H9 (cell line): ENCODE data around the gene EGFR. TPM values are rescaled to one million over a fixed set of nuclear protein-coding genes. Genes with fewer than 3 reads are reported as not detected.

Source experiments
- DNase-seq: peaks from one replicate; pipeline ENCODE4 v3.0.0-alpha.2; 2017
- H2AFZ ChIP-seq: one replicate; pipeline ENCODE4 v1.6.1; 2013; ENCODE audit warnings: mild to moderate bottlenecking, low read length, control low read depth, moderate library complexity
- H2AK5ac ChIP-seq: 2 replicates; pipeline ENCODE4 v1.6.1; 2013; ENCODE audit warnings: low read length, control low read depth, mixed read lengths; ENCODE audit not compliant: insufficient read length
- H2BK120ac ChIP-seq: one replicate; pipeline ENCODE4 v1.6.1; 2013; ENCODE audit warnings: low read depth, mild to moderate bottlenecking, low read length, control low read depth, inconsistent platforms; ENCODE audit not compliant: poor library complexity, severe bottlenecking
- H2BK12ac ChIP-seq: 2 replicates; pipeline ENCODE4 v1.6.1; 2013; ENCODE audit warnings: low read length, control low read depth, mixed read lengths, low read depth; ENCODE audit not compliant: insufficient read length
- H2BK15ac ChIP-seq: 2 replicates; pipeline ENCODE4 v1.6.1; 2013; ENCODE audit warnings: low read depth, low read length, control low read depth
- H2BK20ac ChIP-seq: one replicate; pipeline ENCODE4 v1.6.1; 2013; ENCODE audit warnings: low read depth, mild to moderate bottlenecking, low read length, control low read depth, inconsistent platforms; ENCODE audit not compliant: poor library complexity, severe bottlenecking
- H2BK5ac ChIP-seq: 2 replicates; pipeline ENCODE4 v1.6.1; 2013; ENCODE audit warnings: low read length, control low read depth, mixed read lengths; ENCODE audit not compliant: insufficient read length
- H3K14ac ChIP-seq: 2 replicates; pipeline ENCODE4 v1.6.1; 2013; ENCODE audit warnings: low read length, control low read depth; ENCODE audit not compliant: insufficient read depth
- H3K18ac ChIP-seq: 2 replicates; pipeline ENCODE4 v1.6.1; 2013; ENCODE audit warnings: low read depth, mild to moderate bottlenecking, mixed read lengths, low read length, control low read depth; ENCODE audit not compliant: insufficient read length
- H3K23ac ChIP-seq: 2 replicates; pipeline ENCODE4 v1.6.1; 2013; ENCODE audit warnings: low read length, control low read depth, mixed read lengths, low read depth; ENCODE audit not compliant: insufficient read length
- H3K23me2 ChIP-seq: 2 replicates; pipeline ENCODE4 v1.6.1; 2013; ENCODE audit warnings: low read depth, mild to moderate bottlenecking, mixed read lengths, low read length, control low read depth; ENCODE audit not compliant: insufficient read length, poor library complexity, severe bottlenecking
- H3K27ac ChIP-seq: 2 replicates; pipeline ENCODE4 v1.5.1; 2013; ENCODE audit warnings: low read length, control low read depth, mixed read lengths, low read depth; ENCODE audit not compliant: insufficient read length
- H3K27me3 ChIP-seq: 2 replicates; pipeline ENCODE4 v1.6.1; 2013; ENCODE audit warnings: low read length, control low read depth, inconsistent platforms; ENCODE audit not compliant: insufficient read depth
- H3K4ac ChIP-seq: 2 replicates; pipeline ENCODE4 v1.6.1; 2013; ENCODE audit warnings: low read depth, mild to moderate bottlenecking, control low read depth, inconsistent platforms, low read length, moderate library complexity
- H3K4me1 ChIP-seq: 2 replicates; pipeline ENCODE4 v1.6.1; 2013; ENCODE audit warnings: low read length, control low read depth, inconsistent platforms; ENCODE audit not compliant: insufficient read depth
- H3K4me2 ChIP-seq: 2 replicates; pipeline ENCODE4 v1.6.1; 2013; ENCODE audit warnings: low read length, control low read depth, mixed read lengths; ENCODE audit not compliant: insufficient read length, insufficient read depth
- H3K56ac ChIP-seq: 2 replicates; pipeline ENCODE4 v1.6.1; 2013; ENCODE audit warnings: low read depth, mild to moderate bottlenecking, mixed read lengths, low read length, control low read depth; ENCODE audit not compliant: insufficient read length
- H3K79me1 ChIP-seq: 2 replicates; pipeline ENCODE4 v1.6.1; 2013; ENCODE audit warnings: low read depth, mild to moderate bottlenecking, moderate library complexity, low read length, control low read depth, inconsistent platforms; ENCODE audit not compliant: insufficient read depth, poor library complexity, severe bottlenecking
- H3K79me2 ChIP-seq: 2 replicates; pipeline ENCODE4 v1.6.1; 2013; ENCODE audit warnings: low read length, control low read depth, inconsistent platforms; ENCODE audit not compliant: insufficient read depth
- H3K9ac ChIP-seq: 2 replicates; pipeline ENCODE4 v1.6.1; 2013; ENCODE audit warnings: low read length, control low read depth, mixed read lengths; ENCODE audit not compliant: insufficient read length; ENCODE audit errors: extremely low read depth
- H3K9me3 ChIP-seq: one replicate; pipeline ENCODE4 v1.6.1; 2013; ENCODE audit warnings: low read depth, low read length, inconsistent platforms; ENCODE audit not compliant: control insufficient read depth
- H3T11ph ChIP-seq: one replicate; pipeline ENCODE4 v1.6.1; 2013; ENCODE audit warnings: mild to moderate bottlenecking, low read length, control low read depth, inconsistent platforms
- H4K20me1 ChIP-seq: one replicate; pipeline ENCODE4 v1.6.1; 2013; ENCODE audit not compliant: control insufficient read depth, insufficient read length, insufficient read depth
- H4K5ac ChIP-seq: 2 replicates; pipeline ENCODE4 v1.6.1; 2013; ENCODE audit warnings: low read depth, mild to moderate bottlenecking, mixed read lengths, low read length, control low read depth; ENCODE audit not compliant: insufficient read length
- H4K8ac ChIP-seq: replicated peaks from 2 replicates; pipeline ENCODE4 v1.6.1; 2013; ENCODE audit warnings: low read length, control low read depth, mixed read lengths, low read depth; ENCODE audit not compliant: insufficient read length
- H4K91ac ChIP-seq: 2 replicates; pipeline ENCODE4 v1.6.1; 2013; ENCODE audit warnings: low read depth, mild to moderate bottlenecking, moderate library complexity, mixed read lengths, low read length, control low read depth; ENCODE audit not compliant: insufficient read length
- H3K27ac Mint-ChIP-seq, 3 experiments: 2 replicates in 2 of 3; 3 replicates in 1 of 3; pipeline ENCODE4 v1.8.0; 2020 to 2021; ENCODE audit warnings: mixed read lengths in 3 of 3, mild to moderate bottlenecking in 1 of 3, moderate library complexity in 1 of 3
- H3K27me3 Mint-ChIP-seq: 2 replicates; pipeline ENCODE4 v1.8.0; 2021; ENCODE audit warnings: low read depth, mild to moderate bottlenecking, moderate library complexity, mixed read lengths
- H3K36me3 Mint-ChIP-seq, 3 experiments: 2 replicates in 2 of 3; 3 replicates in 1 of 3; pipeline ENCODE4 v1.8.0; 2020 to 2021; ENCODE audit warnings: low read depth in 3 of 3, mixed read lengths in 3 of 3; ENCODE audit not compliant: insufficient read depth in 1 of 3
- H3K4me1 Mint-ChIP-seq, 2 experiments: 2 replicates each; pipeline ENCODE4 v1.8.0; 2020; ENCODE audit warnings: mixed read lengths in 2 of 2
- H3K4me3 Mint-ChIP-seq, 2 experiments: 2 replicates in 1 of 2; 3 replicates in 1 of 2; pipeline ENCODE4 v1.8.0; 2020 to 2021; ENCODE audit warnings: mild to moderate bottlenecking in 2 of 2, mixed read lengths in 2 of 2, moderate library complexity in 1 of 2
- H3K9me3 Mint-ChIP-seq, 2 experiments: 2 replicates in 1 of 2; 3 replicates in 1 of 2; pipeline ENCODE4 v1.8.0; 2020; ENCODE audit warnings: mild to moderate bottlenecking in 2 of 2, mixed read lengths in 2 of 2, moderate library complexity in 1 of 2
- CTCF ChIP-seq: fragments of 200-600 bp; sonication (generic); conservative IDR thresholded peaks from 3 replicates; pipeline ENCODE4 v1.8.0; 2021; ENCODE audit warnings: antibody characterized with exemption, mild to moderate bottlenecking
- WGBS: extraction: QIAGEN DNeasy Blood & Tissue Kit; methylation state at CpG from one replicate; pipeline ENCODE4 v1.1.7; 2013; ENCODE audit warnings: missing lambda C conversion rate, low lambda C conversion rate, mixed read lengths; ENCODE audit not compliant: insufficient read length; ENCODE audit errors: extremely low coverage; 5-methylcytosine and 5-hydroxymethylcytosine counted together
- total RNA-seq: library from RNA; stranded (reverse); gene quantifications from 2 replicates; pipeline ENCODE4 v1.2.1, GENCODE V29; 2021

Gene EGFR
- total RNA-seq, 1 experiment from 2014 or later, result 3.3 TPM

GRCh38 chr7:55171157-55171556 is 152.3 kb downstream of the EGFR start:
- Histone ChIP-seq H2BK12ac (no peak overlapping the region), H3K23ac (no peak overlapping the region), H3K9ac (no peak overlapping the region), H4K20me1 (no peaks in the 10 kb centered on the region), H2AK5ac (no peak overlapping the region), H3K79me1 (no peaks in the 10 kb centered on the region), H3K56ac (no peak overlapping the region), H3K18ac (no peak overlapping the region), H4K5ac (no peak overlapping the region), H2AFZ (no peak overlapping the region), H2BK20ac (no peak overlapping the region), H3T11ph (no peak overlapping the region), H4K91ac (no peak overlapping the region), H3K27ac (no peak overlapping the region), H3K9me3 (no peaks in the 10 kb centered on the region), H3K4me2 (no peak overlapping the region), H2BK120ac (no peak overlapping the region), H3K14ac (no peak overlapping the region), H2BK5ac (no peak overlapping the region), H3K4me1 (no peaks in the 10 kb centered on the region), H3K4ac (no peak overlapping the region), H2BK15ac (no peak overlapping the region), H3K23me2 (no peaks in the 10 kb centered on the region), H3K27me3 (no peaks in the 10 kb centered on the region), H4K8ac (no peak overlapping the region), H3K79me2 (no peaks in the 10 kb centered on the region)
- TF ChIP-seq CTCF, result no peak
- Mint-ChIP-seq H3K4me1 (0 out of 4 replicates have a peak, but pooled peaks cover 0 to 2% of the 10 kb centered on the region in 2 experiments), H3K9me3 (peaks cover 5 to 7% of the 10 kb centered on the region in 2 experiments; a peak in 4 of 5 replicates), H3K27ac (no peak overlapping the region), H3K27me3 (no peaks in the 10 kb centered on the region), H3K4me3 (no peak overlapping the region), H3K36me3 (peaks cover 10 to 14% (median 14%) of the 10 kb centered on the region in 3 experiments)
- DNase-seq, result no peak
- WGBS, result no CpG with 5 or more reads among the region's 7 CpGs
